Activated CD4-positive, alpha-beta T cell treated with anti-CD3 and anti-CD28 coated beads, Interleukin-2, amount 10 ng/mL, durations not matched to agents 24 days and 14 days (primary cell): Measurements from ENCODE around the gene BNIP3. TPM values are rescaled to one million over a fixed set of nuclear protein-coding genes. Genes with fewer than 3 reads are reported as not detected.
A peak's percentile ranks its signal among the peaks of the same experiment; 100 is the strongest.

ENCODE experiments used
- DNase-seq: peaks from one replicate; pipeline ENCODE4 v3.0.0; 2022
- H3K27ac Mint-ChIP-seq: one replicate; pipeline ENCODE4 v1.8.0; 2022; ENCODE audit warnings: mild to moderate bottlenecking, mixed read lengths
- H3K27me3 Mint-ChIP-seq: one replicate; pipeline ENCODE4 v1.8.0; 2022; ENCODE audit warnings: mixed read lengths
- H3K36me3 Mint-ChIP-seq: one replicate; pipeline ENCODE4 v1.8.0; 2022; ENCODE audit warnings: low read depth, mild to moderate bottlenecking, mixed read lengths
- H3K4me1 Mint-ChIP-seq: one replicate; pipeline ENCODE4 v1.8.0; 2021; ENCODE audit warnings: mixed read lengths
- H3K4me3 Mint-ChIP-seq: one replicate; pipeline ENCODE4 v1.8.0; 2022; ENCODE audit warnings: mild to moderate bottlenecking, moderate library complexity, mixed read lengths
- H3K9me3 Mint-ChIP-seq: one replicate; pipeline ENCODE4 v1.8.0; 2021; ENCODE audit warnings: mixed read lengths
- intact Hi-C: fragments of 100-400 bp; cut with micrococcal nuclease; formaldehyde crosslinking; loops from one replicate; pipeline ENCODE4 v1.15.1; 2023
- total RNA-seq: library from RNA; stranded (reverse); gene quantifications from 2 replicates; pipeline ENCODE4 v1.2.3, GENCODE V29; 2022

Gene BNIP3
- total RNA-seq, 1 donor from 2014 or later, result 94.4 TPM

DNA sequence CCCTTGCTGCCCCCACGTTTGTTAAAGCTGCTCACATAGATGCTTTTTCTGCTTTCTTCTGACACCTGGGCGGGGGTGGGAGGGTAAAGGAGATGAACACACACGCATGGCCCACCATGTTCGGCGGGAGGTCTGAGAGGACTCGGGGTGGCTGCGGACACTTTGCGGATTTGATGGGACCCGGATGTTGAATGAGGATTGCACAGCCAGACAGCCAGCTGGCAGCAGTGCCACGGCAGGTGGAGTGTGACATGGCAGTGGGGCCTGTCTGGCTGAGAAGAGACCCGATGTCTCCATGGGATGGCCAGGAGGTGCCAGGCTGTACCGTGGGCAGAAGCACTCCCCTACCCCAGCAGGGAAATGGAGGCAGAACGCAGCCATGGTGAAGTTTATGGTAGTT is 49.7 kb downstream of the BNIP3 start:
- H3K27me3 Mint-ChIP-seq, result no peaks in the 10 kb centered on the region
- intact Hi-C loops, result no loop called here
- H3K4me3 Mint-ChIP-seq, result no peak overlapping the region
- peaks cover 53% of the 10 kb centered on the region for H3K4me1 Mint-ChIP-seq
- H3K36me3 Mint-ChIP-seq, result peaks cover 18% of the 10 kb centered on the region
- H3K27ac Mint-ChIP-seq, result no peak overlapping the region
- DNase-seq, result no peak
- H3K9me3 Mint-ChIP-seq, result no peaks in the 10 kb centered on the region

DNA sequence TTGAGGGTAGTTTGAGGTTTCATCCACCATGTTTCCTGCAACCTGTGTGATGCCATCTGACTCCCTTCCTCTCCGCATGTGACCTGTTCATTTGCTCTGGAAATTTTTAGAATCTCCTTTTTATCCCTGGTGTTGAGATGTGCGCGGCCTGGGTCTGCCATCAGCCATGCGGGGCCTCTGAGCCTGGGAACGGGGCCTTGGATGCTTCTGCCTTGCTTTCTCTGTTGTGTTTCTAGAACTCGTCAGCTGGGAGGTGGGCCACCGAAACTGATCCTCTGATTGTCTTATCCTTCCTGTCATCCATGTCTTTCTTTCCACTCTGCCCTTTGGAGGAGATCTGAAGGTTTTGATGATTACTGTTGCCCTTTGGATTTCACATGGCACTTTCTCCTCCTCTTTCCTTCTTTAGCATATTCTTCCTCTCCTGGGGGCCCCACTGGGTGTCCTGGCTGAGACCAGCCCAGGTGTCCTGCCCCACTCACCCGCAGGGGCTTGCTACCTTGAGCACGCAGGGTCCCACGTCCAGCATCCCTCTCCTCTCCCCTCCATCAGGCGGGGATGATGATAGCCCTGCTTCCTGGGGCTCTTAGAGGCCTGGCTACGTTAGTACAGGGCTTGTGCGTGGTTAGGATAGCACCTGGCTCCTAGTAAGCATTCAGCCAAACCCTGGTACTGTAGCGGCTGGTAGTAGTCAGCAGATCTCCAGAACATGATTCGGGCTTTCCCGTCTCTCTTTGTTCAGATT is 51.0 kb downstream of the BNIP3 start:
- DNase-seq, result no peak
- Mint-ChIP-seq H3K36me3 (peaks cover 23% of the 10 kb centered on the region), H3K27ac (no peak overlapping the region), H3K27me3 (no peaks in the 10 kb centered on the region), H3K4me1 (peaks cover 58% of the 10 kb centered on the region), H3K9me3 (no peaks in the 10 kb centered on the region), H3K4me3 (no peak overlapping the region)
- intact Hi-C loops, result no loop called here

DNA sequence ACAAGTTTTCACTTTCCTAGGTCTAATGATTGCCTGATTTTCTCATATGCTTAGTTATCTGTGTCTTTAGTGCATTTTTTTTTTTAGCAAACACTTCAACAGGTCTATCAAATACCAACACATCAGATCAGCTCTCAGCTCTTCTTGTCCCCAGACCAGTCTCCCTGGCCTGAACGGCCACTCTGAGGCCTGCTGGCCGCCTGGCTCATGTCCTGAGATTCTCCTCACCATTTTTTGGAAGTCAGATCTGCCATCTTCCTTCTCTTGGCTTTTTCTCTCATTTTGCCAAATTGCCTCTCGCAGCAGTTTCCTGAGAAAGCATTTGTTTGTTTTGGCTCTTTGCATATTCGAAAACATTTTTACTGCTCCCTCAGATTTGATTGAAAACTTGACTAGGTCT is 51.6 kb downstream of the BNIP3 start:
- no peak overlapping the region for H3K4me3 Mint-ChIP-seq
- intact Hi-C loops, result no loop called here
- peaks cover 27% of the 10 kb centered on the region for H3K36me3 Mint-ChIP-seq
- peaks cover 57% of the 10 kb centered on the region for H3K4me1 Mint-ChIP-seq
- no peaks in the 10 kb centered on the region for H3K27me3 Mint-ChIP-seq
- no peak overlapping the region for H3K27ac Mint-ChIP-seq
- DNase-seq, result no peak
- H3K9me3 Mint-ChIP-seq, result peaks cover 2% of the 10 kb centered on the region

DNA sequence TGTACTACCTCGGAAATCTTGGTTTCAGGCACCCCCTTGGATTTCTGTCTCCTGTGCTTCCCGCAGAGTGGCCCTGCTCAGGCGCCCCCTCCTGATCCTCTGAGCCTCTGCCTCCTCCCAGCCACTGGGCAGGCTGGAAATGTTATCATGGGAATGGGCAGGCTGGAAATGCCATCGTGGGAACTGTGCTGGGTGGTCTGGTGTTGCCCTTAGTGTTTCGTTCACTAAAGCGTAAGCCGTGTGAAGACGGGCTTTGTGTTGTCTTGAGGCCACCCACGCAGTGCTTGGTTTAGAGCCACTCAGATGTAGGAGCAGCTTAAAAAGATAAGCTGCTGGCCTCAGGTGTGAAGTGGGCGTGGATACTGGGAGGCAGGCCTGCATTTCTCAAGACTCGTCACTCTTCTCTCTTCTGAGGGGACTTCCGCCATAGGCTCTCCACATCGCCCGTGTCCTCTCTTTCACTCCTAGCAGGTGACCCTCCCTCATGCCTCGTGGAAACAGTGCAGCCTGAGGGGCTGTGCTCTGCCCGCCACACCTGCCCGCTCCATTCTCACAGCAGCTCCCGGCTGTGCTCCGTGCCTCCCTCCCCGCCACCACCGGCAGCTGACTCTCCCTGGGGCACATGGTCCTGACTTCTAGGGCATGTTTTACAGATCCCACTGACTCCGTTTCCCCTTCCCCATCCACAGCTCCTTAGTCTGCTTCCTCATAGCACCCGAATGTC is 52.4 kb downstream of the BNIP3 start:
- Mint-ChIP-seq H3K27me3 (no peaks in the 10 kb centered on the region), H3K4me1 (peaks cover 53% of the 10 kb centered on the region), H3K36me3 (peaks cover 27% of the 10 kb centered on the region), H3K9me3 (peaks cover 5% of the 10 kb centered on the region), H3K27ac (peak overlapping the region; percentile 34), H3K4me3 (no peak overlapping the region)
- DNase-seq, result no peak
- intact Hi-C loops, result no loop called here

DNA sequence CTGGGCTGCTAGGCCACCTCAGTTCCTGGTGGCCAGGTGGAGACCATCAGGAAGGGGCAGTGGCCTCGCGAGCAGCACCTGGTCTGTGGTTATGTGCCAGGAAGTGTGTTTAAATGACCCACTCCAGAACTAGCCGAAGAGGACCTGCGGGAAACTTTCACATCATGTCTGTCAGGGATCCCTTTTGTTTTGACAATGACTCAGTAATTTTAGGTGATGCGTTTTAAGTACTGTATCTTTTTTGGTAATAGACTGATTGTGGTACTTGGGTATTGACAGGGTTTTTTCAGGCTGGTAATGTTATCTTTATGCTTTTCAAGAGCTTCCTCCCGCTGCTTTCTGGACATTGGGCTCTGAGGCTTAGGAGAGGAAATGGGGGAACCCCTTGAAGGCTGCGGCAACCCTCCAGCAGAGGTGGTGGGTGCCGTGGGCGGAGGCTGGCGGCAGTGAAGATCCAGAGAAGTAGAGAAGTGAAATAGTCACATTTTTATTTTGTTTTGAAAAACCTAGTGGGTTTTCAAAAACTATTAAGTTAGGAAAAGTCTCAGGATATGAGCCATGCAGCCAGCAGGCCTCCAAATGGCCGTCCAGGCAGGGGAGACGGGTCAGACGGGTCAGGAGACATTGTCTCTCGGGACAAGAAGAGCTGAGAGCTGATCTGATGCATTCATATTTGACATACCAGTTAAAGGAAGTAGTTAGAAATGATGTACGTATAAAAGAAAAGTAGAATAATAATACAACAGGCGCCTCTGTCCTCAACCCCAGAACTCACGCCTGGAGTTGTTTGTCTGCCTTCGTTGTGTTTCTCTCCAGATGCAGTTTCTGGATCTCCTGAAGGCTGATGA is 53.3 kb downstream of the BNIP3 start:
- DNase-seq, result peak; percentile 77
- peak overlapping the region; percentile 79 for H3K27ac Mint-ChIP-seq
- peaks cover 5% of the 10 kb centered on the region for H3K9me3 Mint-ChIP-seq
- peaks cover 51% of the 10 kb centered on the region for H3K4me1 Mint-ChIP-seq
- no peaks in the 10 kb centered on the region for H3K27me3 Mint-ChIP-seq
- peak overlapping the region; percentile 47 for H3K4me3 Mint-ChIP-seq
- intact Hi-C loops, result loop anchor here (1.0 kb wide), 1 partner anchor 28 kb away; no protein-coding TSS in a partner anchor
- H3K36me3 Mint-ChIP-seq, result peaks cover 29% of the 10 kb centered on the region

DNA sequence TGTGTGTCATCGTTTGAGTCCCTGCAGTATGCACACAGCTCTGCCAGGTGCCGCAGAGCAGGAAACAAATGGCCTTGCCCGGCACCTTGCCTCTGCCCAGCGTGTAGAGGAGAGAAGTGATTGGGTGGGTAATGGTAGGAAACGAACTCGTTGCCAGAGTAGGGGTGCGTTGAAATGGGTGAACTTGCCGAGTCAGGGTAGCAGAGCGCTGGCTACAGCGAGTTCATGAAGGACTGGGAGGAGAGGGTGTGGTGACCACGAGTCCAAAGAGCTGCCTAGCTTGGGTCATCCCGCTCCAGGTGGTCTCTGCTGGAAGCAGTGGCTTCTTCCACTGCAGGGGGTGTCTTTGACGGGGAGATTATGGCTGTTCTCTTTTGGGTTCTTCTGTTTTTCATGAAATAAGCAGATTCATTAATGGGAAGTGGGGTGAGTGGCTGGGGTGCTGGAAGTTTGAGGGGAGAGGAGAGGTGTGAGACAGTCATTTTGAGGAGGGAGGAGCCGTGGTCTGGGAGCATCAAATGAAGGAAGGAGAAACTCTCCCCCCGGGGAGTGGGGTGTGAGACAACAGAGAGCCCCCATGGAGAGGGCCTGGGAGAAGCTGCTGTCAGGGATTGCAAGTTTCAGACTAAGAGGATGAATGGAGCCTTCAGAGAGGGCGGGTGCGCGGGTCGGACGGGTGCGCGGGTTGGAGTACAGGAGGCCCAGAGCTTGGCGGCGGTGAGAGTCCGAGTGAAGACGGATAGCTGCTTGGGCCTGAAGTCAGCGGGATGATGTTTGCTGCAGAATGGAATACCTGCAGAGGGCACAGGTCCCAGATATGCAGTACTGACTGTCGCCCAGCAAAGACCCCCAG is 54.8 kb downstream of the BNIP3 start:
- intact Hi-C loops, result no loop called here
- Mint-ChIP-seq H3K4me3 (peak overlapping the region; percentile 20), H3K27ac (peak overlapping the region; percentile 53), H3K4me1 (peaks cover 54% of the 10 kb centered on the region), H3K36me3 (peaks cover 36% of the 10 kb centered on the region), H3K27me3 (no peaks in the 10 kb centered on the region), H3K9me3 (peaks cover 5% of the 10 kb centered on the region)
- no peak for DNase-seq

DNA sequence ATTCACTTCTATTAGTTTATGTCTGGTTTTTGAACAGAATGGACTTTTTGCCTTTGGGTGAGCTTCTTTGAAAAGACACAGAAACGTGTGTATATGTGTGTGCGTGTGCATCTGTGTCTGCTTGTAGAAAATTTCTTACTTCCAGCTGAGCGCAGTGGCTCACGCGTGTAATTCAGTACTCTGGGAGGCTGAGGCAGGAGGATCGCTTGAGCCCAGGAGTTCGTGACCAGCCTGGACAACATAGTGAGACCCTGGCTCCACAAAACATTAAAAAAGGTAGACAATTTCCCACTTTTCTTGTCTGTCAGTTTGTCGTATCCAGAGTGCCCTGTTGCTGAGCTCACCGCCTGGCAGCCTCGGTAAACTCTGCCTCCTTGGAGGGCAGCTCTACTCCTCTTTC is 55.5 kb downstream of the BNIP3 start:
- no peak for DNase-seq
- Mint-ChIP-seq H3K36me3 (peaks cover 38% of the 10 kb centered on the region), H3K27ac (no peak overlapping the region), H3K4me1 (peaks cover 54% of the 10 kb centered on the region), H3K27me3 (no peaks in the 10 kb centered on the region), H3K4me3 (no peak overlapping the region), H3K9me3 (peaks cover 5% of the 10 kb centered on the region)
- intact Hi-C loops, result no loop called here

DNA sequence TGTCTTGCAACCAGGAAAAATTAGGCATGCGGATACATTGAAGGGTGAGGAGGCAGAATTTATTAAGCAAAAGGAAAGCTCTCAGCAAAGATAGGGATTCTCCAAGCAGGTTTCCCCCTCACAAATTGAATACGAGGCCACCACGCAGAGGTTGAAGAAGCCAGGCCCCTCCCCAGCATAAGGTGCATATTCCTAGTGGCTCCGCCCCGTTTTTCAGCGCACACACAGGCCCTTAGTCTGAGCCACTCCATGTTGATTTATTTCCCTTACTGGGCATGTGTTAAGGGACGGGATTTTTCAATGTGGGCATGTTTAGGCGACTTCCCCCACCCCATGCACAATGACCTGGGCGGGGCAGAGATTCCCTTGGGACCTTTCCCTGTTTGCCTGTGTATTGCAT is 56.0 kb downstream of the BNIP3 start:
- intact Hi-C loops, result no loop called here
- Mint-ChIP-seq H3K9me3 (peaks cover 5% of the 10 kb centered on the region), H3K4me1 (peaks cover 54% of the 10 kb centered on the region), H3K36me3 (peaks cover 43% of the 10 kb centered on the region), H3K27me3 (no peaks in the 10 kb centered on the region), H3K27ac (no peak overlapping the region), H3K4me3 (no peak overlapping the region)
- DNase-seq, result no peak

DNA sequence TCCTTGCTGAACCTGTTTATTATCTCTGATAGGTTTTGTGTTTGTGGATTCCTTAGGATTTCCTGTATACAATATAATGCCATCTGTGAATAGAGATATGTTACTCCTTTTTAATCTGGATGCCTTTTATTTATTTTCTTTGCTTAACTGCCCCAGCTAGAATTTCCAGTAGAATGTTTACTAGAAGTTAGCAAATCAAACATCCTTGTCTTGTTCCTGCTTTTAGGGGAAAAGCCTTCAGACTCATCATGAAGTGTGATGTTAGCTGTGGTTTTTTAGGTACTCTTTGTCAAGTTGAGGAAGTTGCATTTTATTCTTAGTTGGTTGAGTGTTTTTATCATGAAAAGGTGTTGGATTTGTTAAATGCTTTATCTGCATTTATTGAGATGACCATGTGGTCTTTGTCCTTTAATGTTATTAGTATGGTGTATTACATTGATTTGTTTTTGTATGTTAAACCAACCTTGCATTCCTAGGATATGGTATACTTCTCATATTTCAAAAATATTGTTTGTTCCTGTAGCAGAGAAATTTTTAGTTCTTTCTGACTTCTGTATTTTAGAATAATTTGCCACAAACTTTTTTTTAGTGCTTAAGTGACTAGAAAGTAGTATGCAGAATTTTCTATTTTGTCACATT is 56.6 kb downstream of the BNIP3 start:
- intact Hi-C loops, result no loop called here
- peaks cover 53% of the 10 kb centered on the region for H3K4me1 Mint-ChIP-seq
- H3K9me3 Mint-ChIP-seq, result peaks cover 8% of the 10 kb centered on the region
- peaks cover 46% of the 10 kb centered on the region for H3K36me3 Mint-ChIP-seq
- no peak overlapping the region for H3K4me3 Mint-ChIP-seq
- no peak overlapping the region for H3K27ac Mint-ChIP-seq
- no peak for DNase-seq
- no peaks in the 10 kb centered on the region for H3K27me3 Mint-ChIP-seq

DNA sequence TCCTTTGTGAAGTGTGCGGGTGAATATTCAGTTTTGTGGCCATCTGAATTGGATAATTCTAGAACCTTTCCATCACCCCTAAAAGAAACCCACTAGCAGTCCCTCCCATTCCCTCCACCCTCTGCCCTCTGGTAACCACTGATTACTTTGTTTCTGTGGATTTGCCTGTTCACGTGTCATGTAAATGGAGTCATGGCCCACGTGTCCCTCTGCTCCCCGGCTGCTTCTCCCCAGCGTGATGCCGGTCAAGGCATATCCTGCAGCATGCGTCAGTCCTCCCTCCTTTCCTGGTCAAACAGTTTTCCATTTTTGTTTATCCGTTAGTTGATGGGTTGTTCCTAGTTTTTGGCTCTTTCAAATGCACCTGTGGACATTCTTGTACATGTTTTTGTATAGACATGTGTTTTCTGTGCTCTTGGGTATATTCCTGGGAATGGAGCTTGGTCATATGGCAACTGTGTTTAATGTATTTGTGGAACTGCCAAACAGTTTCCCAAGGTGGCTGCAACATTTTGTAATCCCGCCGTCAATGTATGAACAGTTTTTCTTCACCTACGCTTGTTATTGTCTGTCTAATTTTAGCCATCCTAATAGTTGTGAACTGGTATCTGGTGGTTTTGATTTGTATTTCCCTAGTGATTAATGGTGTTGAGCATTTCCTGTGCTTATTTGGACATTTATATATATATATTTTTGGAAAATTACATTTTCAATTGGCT is 58.5 kb downstream of the BNIP3 start:
- no peak overlapping the region for H3K27ac Mint-ChIP-seq
- no peaks in the 10 kb centered on the region for H3K27me3 Mint-ChIP-seq
- peaks cover 59% of the 10 kb centered on the region for H3K36me3 Mint-ChIP-seq
- no peak for DNase-seq
- intact Hi-C loops, result no loop called here
- H3K9me3 Mint-ChIP-seq, result peaks cover 25% of the 10 kb centered on the region
- no peak overlapping the region for H3K4me3 Mint-ChIP-seq
- H3K4me1 Mint-ChIP-seq, result peaks cover 52% of the 10 kb centered on the region

DNA sequence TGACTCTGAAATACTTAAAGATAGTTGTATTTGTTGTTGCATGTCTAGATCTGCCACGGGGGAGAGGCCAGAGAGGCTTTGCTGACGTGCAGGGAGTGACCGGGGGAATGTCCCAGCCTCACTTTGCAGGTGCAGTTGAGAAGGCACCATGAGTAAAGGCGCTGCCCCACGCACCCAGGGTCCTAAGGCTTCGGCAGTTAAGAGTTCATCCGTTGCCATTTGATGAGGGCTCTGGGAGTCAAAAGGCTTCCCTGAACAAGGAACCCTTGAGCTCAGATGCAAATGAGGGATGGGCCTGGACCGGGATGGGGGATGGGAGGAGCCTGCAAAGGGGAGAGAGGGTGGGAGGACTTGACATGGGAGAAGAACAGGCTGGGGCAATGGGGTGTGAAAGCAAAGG is 60.5 kb downstream of the BNIP3 start:
- Mint-ChIP-seq H3K27me3 (no peaks in the 10 kb centered on the region), H3K27ac (no peak overlapping the region), H3K4me1 (peaks cover 48% of the 10 kb centered on the region), H3K9me3 (peaks cover 37% of the 10 kb centered on the region), H3K4me3 (no peak overlapping the region), H3K36me3 (peaks cover 67% of the 10 kb centered on the region)
- DNase-seq, result no peak
- intact Hi-C loops, result no loop called here

DNA sequence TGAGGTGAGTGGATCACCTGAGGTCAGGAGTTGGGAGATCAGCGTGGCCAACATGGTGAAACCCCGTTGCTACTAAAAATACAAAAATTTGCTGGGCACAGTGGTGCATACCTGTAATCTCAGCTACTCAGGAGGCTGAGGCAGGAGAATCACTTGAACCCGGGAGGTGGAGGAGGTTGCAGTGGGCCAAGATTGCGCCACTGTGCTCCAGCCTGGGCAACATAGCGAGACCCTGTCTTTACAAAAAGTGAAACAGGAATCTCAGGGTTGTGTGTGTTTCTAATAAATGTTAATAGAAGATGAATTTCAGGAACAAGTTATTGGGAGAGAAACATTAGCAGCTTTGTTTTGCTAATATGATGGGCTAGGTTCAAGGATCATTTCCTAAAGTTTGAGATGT is 61.0 kb downstream of the BNIP3 start:
- no peak for DNase-seq
- peaks cover 69% of the 10 kb centered on the region for H3K36me3 Mint-ChIP-seq
- H3K9me3 Mint-ChIP-seq, result peaks cover 37% of the 10 kb centered on the region
- H3K4me3 Mint-ChIP-seq, result no peak overlapping the region
- no peak overlapping the region for H3K27ac Mint-ChIP-seq
- no peaks in the 10 kb centered on the region for H3K27me3 Mint-ChIP-seq
- intact Hi-C loops, result no loop called here
- peaks cover 48% of the 10 kb centered on the region for H3K4me1 Mint-ChIP-seq
